ENCODE measurements around the gene HEPACAM. TPM values are rescaled to one million over a fixed set of nuclear protein-coding genes. Genes with fewer than 3 reads are reported as not detected.

Gene HEPACAM
- total and polyA plus RNA-seq, 2 donors from 2014 or later, result 0.30 TPM; not detected in 1

- no peaks in the 10 kb centered on the region for H3K27me3 ChIP-seq (ENCODE audit: control insufficient read depth, insufficient read depth, low read length)
- H3K27ac ChIP-seq (ENCODE audit: low read depth in 2 of 2, low read length in 2 of 2), result no peak overlapping the region
- no peaks in the 10 kb centered on the region for H3K36me3 ChIP-seq (ENCODE audit: control insufficient read depth in 2 of 3, insufficient read depth in 3 of 3, low read length in 3 of 3)
- H3K4me1 ChIP-seq (ENCODE audit: control insufficient read depth in 2 of 3, insufficient read depth in 2 of 3, low read depth in 1 of 3, low read length in 3 of 3), result peaks cover 0 to 4% (median 0%) of the 10 kb centered on the region in 3 donors
- no peak overlapping the region for H3K9ac ChIP-seq (ENCODE audit: low read length in 3 of 3)
- TF ChIP-seq CTCF (IDR thresholded peaks at IDR 0.05; ENCODE audit: borderline replicate concordance, extremely low read depth, insufficient read depth), result no peak
- no peak overlapping the region for H3K4me3 ChIP-seq (ENCODE audit: low read length in 3 of 3)
- intact Hi-C loops (cut with DNase I), result no loop called here
- no peaks in the 10 kb centered on the region for H3K9me3 ChIP-seq (ENCODE audit: control insufficient read depth in 2 of 3, insufficient read depth in 1 of 3, low read length in 3 of 3)
- DNase-seq (no peak), FAIRE-seq (no peak)
These were observed 13.0 kb downstream of the HEPACAM start for GRCh38 chr11:124922831-124923230.

- Histone ChIP-seq H3K4me1 (ENCODE audit: control insufficient read depth in 2 of 3, insufficient read depth in 2 of 3, low read depth in 1 of 3, low read length in 3 of 3) (peaks cover 0 to 4% (median 0%) of the 10 kb centered on the region in 3 donors), H3K4me3 (ENCODE audit: low read length in 3 of 3) (peak overlapping the region; percentile 34 to 62 (median 51)), H3K9ac (ENCODE audit: low read length in 3 of 3) (peak overlapping the region in 1 of 3 donors; percentile 39), H3K9me3 (ENCODE audit: control insufficient read depth in 2 of 3, insufficient read depth in 1 of 3, low read length in 3 of 3) (no peaks in the 10 kb centered on the region), H3K36me3 (ENCODE audit: control insufficient read depth in 2 of 3, insufficient read depth in 3 of 3, low read length in 3 of 3) (no peaks in the 10 kb centered on the region), H3K27ac (ENCODE audit: low read depth in 2 of 2, low read length in 2 of 2) (peak overlapping the region in 1 of 2 donors; percentile 65), H3K27me3 (ENCODE audit: control insufficient read depth, insufficient read depth, low read length) (no peaks in the 10 kb centered on the region)
- intact Hi-C loops (cut with DNase I), result no loop called here
- FAIRE-seq (no peak), DNase-seq (peak; percentile 92 to 95 (median 94))
- peak; percentile 5 for TF ChIP-seq CTCF (IDR thresholded peaks at IDR 0.05; ENCODE audit: borderline replicate concordance, extremely low read depth, insufficient read depth)
These were observed 14.8 kb downstream of the HEPACAM start for GRCh38 chr11:124920870-124921609.

GRCh38 chr11:124920356-124920755 is 15.5 kb downstream of the HEPACAM start:
- peaks cover 0 to 4% (median 0%) of the 10 kb centered on the region in 3 donors for H3K4me1 ChIP-seq (ENCODE audit: control insufficient read depth in 2 of 3, insufficient read depth in 2 of 3, low read depth in 1 of 3, low read length in 3 of 3)
- DNase-seq (peak in 1 of 5 donors; percentile 56), FAIRE-seq (no peak)
- peak overlapping the region in 1 of 3 donors; percentile 39 for H3K9ac ChIP-seq (ENCODE audit: low read length in 3 of 3)
- H3K4me3 ChIP-seq (ENCODE audit: low read length in 3 of 3), result peak overlapping the region; percentile 34 to 62 (median 51)
- TF ChIP-seq CTCF (IDR thresholded peaks at IDR 0.05; ENCODE audit: borderline replicate concordance, extremely low read depth, insufficient read depth), result no peak
- no peaks in the 10 kb centered on the region for H3K36me3 ChIP-seq (ENCODE audit: control insufficient read depth in 2 of 3, insufficient read depth in 3 of 3, low read length in 3 of 3)
- H3K9me3 ChIP-seq (ENCODE audit: control insufficient read depth in 2 of 3, insufficient read depth in 1 of 3, low read length in 3 of 3), result no peaks in the 10 kb centered on the region
- H3K27ac ChIP-seq (ENCODE audit: low read depth in 2 of 2, low read length in 2 of 2), result no peak overlapping the region
- H3K27me3 ChIP-seq (ENCODE audit: control insufficient read depth, insufficient read depth, low read length), result no peaks in the 10 kb centered on the region
- intact Hi-C loops (cut with DNase I), result no loop called here

Measured in kidney (tissue), 14 donors.